Natural killer cell treated with Interleukin-12 subunit alpha and Interleukin-12 subunit beta and Interleukin-15 and Interleukin-18, amount 100 ng/mL, for 72 hours (primary cell): ENCODE measurements around the gene USP37. TPM values are rescaled to one million over a fixed set of nuclear protein-coding genes. Genes with fewer than 3 reads are reported as not detected.

Source experiments
- ATAC-seq, 2 donors: fragments of 150-1000 bp; cut with Tn5 transposase in 1 of 2; sonication (Bioruptor Pico), chemical (Tn5 transposase) in 1 of 2; 2 replicates each; pipeline ENCODE4 v1.10.0; 2021
- DNase-seq: peaks from one replicate; pipeline ENCODE4 v3.0.0; 2022; ENCODE audit warnings: low spot score
- H3K27ac Mint-ChIP-seq, 2 donors: 1 replicate in 1 of 2; 2 replicates in 1 of 2; pipeline ENCODE4 v1.8.0; 2022; ENCODE audit warnings: mixed read lengths in 2 of 2, mild to moderate bottlenecking in 1 of 2, moderate library complexity in 1 of 2
- H3K27me3 Mint-ChIP-seq, 2 donors: 1 replicate in 1 of 2; 2 replicates in 1 of 2; pipeline ENCODE4 v1.8.0; 2022; ENCODE audit warnings: mixed read lengths in 2 of 2
- H3K36me3 Mint-ChIP-seq: one replicate; pipeline ENCODE4 v1.8.0; 2022; ENCODE audit warnings: mixed read lengths
- H3K4me1 Mint-ChIP-seq, 2 donors: 1 replicate in 1 of 2; 2 replicates in 1 of 2; pipeline ENCODE4 v1.8.0; 2022; ENCODE audit warnings: low read depth in 2 of 2, mixed read lengths in 2 of 2, mild to moderate bottlenecking in 1 of 2
- H3K4me3 Mint-ChIP-seq: one replicate; pipeline ENCODE4 v1.8.0; 2022; ENCODE audit warnings: mixed read lengths
- H3K9me3 Mint-ChIP-seq: 2 replicates; pipeline ENCODE4 v1.8.0; 2022; ENCODE audit warnings: mixed read lengths
- total RNA-seq, 2 donors: library from RNA; stranded (reverse); gene quantifications; one replicate each; pipeline ENCODE4 v1.2.3, GENCODE V29; 2022

USP37 gene
- total RNA-seq, 2 donors from 2014 or later = 34.0 to 63.8 TPM

DNA sequence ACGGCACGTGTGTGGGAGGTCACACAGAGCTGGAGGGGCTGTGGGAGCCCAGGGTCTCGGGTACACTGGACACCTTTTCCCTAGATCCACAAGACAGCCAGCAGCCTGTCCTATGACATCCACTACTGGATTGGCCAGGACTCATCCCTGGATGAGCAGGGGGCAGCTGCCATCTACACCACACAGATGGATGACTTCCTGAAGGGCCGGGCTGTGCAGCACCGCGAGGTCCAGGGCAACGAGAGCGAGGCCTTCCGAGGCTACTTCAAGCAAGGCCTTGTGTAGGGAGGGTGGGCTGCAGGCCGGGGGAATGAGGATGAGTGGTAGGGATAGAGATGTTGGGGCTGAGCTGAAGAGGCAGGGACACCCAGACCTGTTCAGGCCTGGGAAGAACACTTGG is 142.6 kb downstream of the USP37 start:
- DNase-seq (no peak), ATAC-seq (no peak)
- Mint-ChIP-seq H3K4me3 (no peak overlapping the region), H3K4me1 (peaks cover 0 to 4% of the 10 kb centered on the region in 2 donors), H3K27me3 (no peaks in the 10 kb centered on the region), H3K27ac (no peak overlapping the region), H3K36me3 (no peaks in the 10 kb centered on the region), H3K9me3 (no peaks in the 10 kb centered on the region)

DNA sequence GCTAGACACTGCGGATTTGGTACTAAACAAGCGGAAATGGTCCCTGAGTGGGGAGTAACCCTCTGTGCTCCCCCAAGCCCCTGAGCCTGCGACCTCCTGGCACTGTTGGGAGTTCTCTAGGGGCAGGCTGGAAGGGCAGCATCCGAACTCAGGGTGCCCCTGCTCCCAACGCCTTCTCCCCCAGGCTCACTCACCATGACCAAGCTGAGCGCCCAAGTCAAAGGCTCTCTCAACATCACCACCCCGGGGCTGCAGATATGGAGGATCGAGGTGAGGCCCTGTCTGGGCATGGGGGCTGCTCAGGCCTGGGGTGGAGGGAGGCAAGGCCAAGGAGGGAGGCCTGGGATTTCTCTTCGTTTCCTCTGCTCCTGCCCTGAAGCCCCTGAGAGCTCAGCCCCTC is 144.6 kb downstream of the USP37 start:
- no peak for ATAC-seq
- Mint-ChIP-seq H3K4me1 (peaks cover 0 to 4% of the 10 kb centered on the region in 2 donors), H3K4me3 (no peak overlapping the region), H3K36me3 (no peaks in the 10 kb centered on the region), H3K9me3 (no peaks in the 10 kb centered on the region), H3K27ac (no peak overlapping the region), H3K27me3 (no peaks in the 10 kb centered on the region)
- DNase-seq = no peak

DNA sequence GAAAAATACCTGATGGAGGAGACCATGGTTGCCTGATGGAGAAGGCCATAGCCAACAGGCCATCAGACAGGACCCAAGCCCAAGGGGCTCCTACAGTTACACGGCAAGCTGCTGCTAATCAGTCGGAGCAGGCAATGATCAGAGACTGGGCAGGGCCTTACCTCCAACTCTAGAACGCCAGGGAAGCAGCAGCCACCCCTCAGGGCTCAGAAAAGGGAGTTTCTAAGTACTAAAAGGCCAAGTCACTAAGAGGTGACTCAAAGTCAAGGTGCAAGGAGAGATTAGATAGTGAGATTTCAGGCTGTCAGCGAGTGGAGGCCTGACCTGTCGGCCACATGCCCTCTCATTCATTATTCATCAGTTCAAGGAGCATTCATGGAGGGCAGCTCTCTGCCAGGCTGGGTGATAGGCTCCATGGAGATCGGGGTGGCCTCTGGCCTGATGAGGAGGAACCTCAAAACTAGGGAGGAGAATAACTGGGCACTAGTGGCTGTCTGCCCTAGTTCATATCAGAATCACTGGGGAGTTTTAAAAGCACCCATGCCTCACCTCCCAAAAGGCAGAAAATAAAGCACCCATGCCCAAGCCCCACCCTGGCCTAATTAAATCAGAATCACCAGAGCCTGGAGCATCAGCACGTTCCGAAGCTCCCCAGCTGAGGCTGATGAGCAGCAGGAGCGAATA is 145.6 kb downstream of the USP37 start:
- Mint-ChIP-seq H3K36me3 (no peaks in the 10 kb centered on the region), H3K27ac (no peak overlapping the region), H3K27me3 (no peaks in the 10 kb centered on the region), H3K4me3 (no peak overlapping the region), H3K9me3 (no peaks in the 10 kb centered on the region), H3K4me1 (peaks cover 0 to 4% of the 10 kb centered on the region in 2 donors)
- no peak for ATAC-seq
- DNase-seq = no peak

DNA sequence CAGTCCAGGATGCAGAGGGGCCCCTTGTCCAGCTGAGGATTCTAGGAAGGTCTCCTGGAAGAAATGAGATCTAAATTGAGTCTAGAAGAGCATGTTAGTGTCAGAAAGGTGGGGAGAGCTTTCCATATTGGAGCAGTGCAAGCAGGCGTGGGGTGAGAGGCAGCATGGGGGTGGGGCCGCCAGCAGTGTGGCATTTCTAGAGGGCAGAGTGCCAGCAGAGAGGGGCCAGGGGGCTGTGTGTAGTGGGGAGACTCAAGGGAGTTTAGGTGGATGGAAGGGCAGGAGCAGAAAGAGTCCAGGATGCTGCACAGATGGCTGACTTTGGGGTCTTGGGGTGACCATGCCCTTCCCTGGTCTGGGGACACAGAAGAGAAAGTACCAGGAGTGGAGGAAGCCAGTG is 147.1 kb downstream of the USP37 start:
- Mint-ChIP-seq H3K4me1 (peaks cover 0 to 4% of the 10 kb centered on the region in 2 donors), H3K27ac (no peak overlapping the region), H3K9me3 (no peaks in the 10 kb centered on the region), H3K36me3 (no peaks in the 10 kb centered on the region), H3K4me3 (no peak overlapping the region), H3K27me3 (no peaks in the 10 kb centered on the region)
- DNase-seq = no peak
- ATAC-seq = no peak

DNA sequence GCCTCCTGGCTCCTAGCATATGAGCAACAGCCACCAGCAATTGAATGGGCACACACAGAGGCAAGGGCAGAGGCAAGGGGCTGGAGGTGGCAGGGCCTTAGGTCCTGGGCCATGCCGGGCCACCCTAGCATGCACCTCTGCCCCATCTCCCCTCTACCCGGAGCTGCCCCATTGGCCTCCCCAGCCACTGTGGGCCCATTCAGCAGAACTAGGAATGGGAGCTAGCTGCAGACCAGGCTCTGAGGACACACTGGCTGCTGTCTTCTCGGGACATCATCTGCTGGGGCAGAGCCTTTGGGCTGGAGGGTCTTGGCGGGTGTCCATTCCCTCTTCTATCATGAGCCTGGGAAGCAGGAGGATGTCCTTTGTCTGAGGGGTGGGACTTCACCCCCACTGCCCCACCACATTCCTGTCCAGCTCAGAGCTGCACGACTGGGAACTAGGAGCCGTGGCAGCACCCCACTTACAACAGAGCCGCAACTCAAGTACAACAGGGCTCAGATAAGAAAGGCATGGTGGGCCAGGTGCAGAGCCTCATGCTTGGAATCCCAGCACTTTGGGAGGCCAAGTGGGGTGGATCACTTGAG is 148.4 kb downstream of the USP37 start:
- no peak overlapping the region for H3K4me3 Mint-ChIP-seq
- no peak for DNase-seq
- H3K9me3 Mint-ChIP-seq = no peaks in the 10 kb centered on the region
- H3K4me1 Mint-ChIP-seq = peaks cover 0 to 4% of the 10 kb centered on the region in 2 donors
- peak in 1 of 2 donors; percentile 13 for ATAC-seq
- no peaks in the 10 kb centered on the region for H3K27me3 Mint-ChIP-seq
- H3K27ac Mint-ChIP-seq = no peak overlapping the region
- no peaks in the 10 kb centered on the region for H3K36me3 Mint-ChIP-seq

DNA sequence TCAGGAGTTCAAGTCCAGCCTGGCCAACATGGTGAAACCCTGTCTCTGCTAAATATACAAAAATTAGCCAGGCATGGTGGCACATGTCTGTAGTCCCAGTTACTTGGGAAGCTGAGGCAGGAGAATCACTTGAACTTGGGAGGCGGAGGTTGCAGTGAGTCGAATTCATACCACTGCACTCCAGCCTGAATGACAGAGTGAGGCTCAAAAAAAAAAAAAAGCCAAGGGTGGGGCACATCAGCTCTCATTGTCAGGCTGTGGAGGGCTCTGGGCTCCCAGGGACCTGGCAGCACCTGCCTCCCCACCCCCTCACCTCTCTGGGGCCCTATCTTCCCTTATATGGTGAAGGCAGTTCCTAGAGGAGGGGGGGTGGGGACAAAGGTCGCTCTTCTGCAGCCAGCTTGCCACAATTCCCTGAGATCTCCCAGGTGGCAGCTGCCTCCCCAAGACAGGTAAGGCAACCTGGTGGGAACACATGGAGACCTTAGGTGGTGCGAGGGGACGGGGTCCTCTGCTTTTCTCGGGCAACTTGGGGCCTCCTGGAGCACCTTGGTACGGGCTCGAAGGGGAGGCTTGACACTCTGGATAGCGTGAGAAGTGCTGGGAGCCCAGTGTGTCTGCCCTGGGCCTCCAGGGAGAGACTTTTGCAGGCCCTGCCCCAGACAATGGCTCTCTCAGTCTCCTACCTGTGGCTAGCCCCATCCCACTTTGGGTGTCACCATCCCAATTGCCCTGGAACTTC is 149.3 kb downstream of the USP37 start, which contains the start of gene VIL1:
Gene VIL1, plus strand, starts transcription at position 407 of the 742 bp plus-strand sequence. CDS start 4,656 bp downstream, outside the sequence.
- H3K4me3 Mint-ChIP-seq = no peak within 1 kb of the TSS
- peak in 1 of 2 donors; percentile 37 for ATAC-seq
- DNase-seq = no peak
- no peaks in the 10 kb centered on the region for H3K36me3 Mint-ChIP-seq
- H3K9me3 Mint-ChIP-seq = no peaks in the 10 kb centered on the region
- H3K27ac Mint-ChIP-seq = no peak within 1 kb of the TSS
- H3K4me1 Mint-ChIP-seq = peaks cover 0 to 4% of the 10 kb centered on the region in 2 donors
- no peaks in the 10 kb centered on the region for H3K27me3 Mint-ChIP-seq

DNA sequence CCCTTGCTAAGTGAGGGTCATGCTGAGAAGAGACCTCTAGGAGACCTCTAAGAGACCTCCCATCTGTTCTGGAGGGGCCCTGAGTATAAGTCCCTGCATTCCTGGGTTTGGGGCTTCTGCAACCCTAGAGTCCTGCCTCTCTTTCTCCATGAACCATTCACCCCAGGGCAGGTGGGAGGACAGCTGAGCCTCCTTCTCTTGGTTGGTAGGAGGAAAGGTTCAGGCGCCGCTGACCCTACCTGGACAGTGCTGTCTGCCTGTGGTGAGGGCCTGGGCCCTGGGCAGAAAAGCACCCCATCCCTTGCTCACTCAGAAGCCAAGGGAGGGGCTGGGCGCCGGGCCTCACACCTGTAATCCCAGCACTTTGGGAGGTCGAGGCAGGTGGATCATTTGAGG is 149.8 kb downstream of the USP37 start:
- ATAC-seq (no peak), DNase-seq (no peak)
- Mint-ChIP-seq H3K4me1 (peaks cover 0 to 4% of the 10 kb centered on the region in 2 donors), H3K9me3 (no peaks in the 10 kb centered on the region), H3K4me3 (no peak overlapping the region), H3K27me3 (no peaks in the 10 kb centered on the region), H3K36me3 (no peaks in the 10 kb centered on the region), H3K27ac (no peak overlapping the region)

DNA sequence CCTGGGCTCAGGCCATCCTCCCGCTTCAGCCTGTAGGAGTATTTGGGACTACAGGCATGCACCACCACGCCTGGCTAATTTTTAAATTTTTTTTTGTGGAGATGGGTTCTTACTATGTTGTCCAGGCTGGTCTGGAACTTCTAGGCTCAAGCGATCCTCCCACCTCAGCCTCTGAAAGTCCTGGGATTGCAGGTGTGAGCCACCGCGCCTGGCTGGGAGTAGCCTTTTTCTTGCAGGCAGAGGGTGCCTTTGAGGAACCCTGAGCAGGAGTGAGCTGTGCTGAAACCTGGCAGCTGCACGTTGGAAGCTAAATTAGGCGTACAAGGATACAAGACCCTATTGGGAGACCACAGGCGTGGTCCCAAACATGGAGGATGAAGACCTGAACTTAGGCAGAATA is 160.4 kb downstream of the USP37 start:
- H3K27ac Mint-ChIP-seq = peak overlapping the region; percentile 39 to 91
- ATAC-seq = no peak
- peak overlapping the region; percentile 93 for H3K4me3 Mint-ChIP-seq
- no peaks in the 10 kb centered on the region for H3K9me3 Mint-ChIP-seq
- H3K27me3 Mint-ChIP-seq = no peaks in the 10 kb centered on the region
- H3K4me1 Mint-ChIP-seq = peaks cover 38 to 45% of the 10 kb centered on the region in 2 donors
- H3K36me3 Mint-ChIP-seq = no peaks in the 10 kb centered on the region
- DNase-seq = no peak

DNA sequence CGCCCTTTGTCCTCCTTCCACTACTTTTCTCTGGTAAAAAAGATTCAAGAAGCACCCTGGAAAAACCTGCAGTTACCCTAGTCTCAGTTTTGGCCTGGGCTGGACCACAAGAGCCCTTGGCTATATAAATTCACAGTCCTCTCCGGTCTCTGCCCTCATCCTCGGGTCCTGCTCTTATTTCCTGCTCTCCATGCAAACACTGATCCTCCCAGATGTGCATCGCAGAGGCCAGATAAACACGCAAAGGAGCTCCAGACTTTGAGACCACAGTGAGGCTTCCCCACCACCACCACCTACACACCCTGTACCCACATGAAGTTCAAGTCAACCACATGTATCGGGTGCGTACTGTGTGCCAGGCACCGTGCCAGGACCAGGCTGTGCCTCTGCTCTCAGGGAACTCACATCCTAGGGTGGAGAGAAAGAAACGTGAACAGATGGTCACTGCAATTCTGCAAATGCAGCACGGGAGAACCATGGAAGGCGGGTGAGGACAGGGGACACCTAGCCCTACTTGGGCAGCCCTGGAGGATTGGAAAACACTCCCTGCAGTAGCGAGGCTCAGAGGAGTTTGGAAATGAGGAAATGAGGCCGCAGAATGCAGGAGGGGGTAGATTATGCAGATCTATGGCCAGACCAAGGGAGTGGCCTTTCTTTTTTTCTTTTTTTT is 161.1 kb downstream of the USP37 start:
- Mint-ChIP-seq H3K36me3 (no peaks in the 10 kb centered on the region), H3K9me3 (no peaks in the 10 kb centered on the region), H3K4me1 (peaks cover 41 to 45% of the 10 kb centered on the region in 2 donors), H3K4me3 (peak overlapping the region; percentile 93), H3K27me3 (no peaks in the 10 kb centered on the region), H3K27ac (peak overlapping the region; percentile 90 to 91)
- no peak for DNase-seq
- peak in 1 of 2 donors; percentile 18 for ATAC-seq

DNA sequence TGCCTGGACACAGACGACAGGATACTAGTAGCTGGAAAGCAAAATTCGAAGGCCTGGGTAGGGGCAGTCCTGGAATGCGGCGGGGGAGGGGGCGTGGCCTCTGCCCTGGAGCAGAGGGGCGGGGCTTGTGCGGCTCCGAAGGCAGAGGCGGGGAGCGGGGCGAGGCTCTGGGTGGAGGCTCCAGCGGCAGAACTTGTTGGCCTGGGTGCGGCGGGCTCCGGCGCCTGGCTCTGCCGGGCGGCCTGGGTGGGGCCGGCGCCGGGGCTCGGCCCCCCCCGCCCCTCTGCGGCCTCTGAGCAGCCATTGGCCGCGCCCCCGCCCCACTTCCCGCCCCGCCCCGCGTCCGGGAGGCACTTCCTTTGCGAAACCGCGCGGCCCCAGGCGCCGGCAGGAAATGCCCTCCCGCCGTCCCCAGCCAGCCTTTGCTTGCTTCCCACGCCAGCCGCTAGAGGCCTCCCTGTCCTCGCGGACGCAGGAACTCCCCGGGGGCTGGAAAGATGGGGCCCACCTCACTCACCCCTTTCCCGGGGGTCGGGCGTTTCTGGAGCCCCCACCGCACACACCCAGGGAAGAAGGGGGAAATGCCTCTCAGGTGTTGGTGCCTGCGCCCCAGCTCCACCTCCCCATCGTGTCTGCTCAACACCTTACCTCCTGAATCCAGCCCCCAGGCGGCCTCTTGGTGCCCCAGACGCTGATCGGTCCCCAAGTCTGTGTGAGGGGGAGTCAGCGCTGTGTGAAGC is 161.8 kb downstream of the USP37 start:
- no peaks in the 10 kb centered on the region for H3K27me3 Mint-ChIP-seq
- peak; percentile 97 for DNase-seq
- ATAC-seq = peak; percentile 95
- no peaks in the 10 kb centered on the region for H3K9me3 Mint-ChIP-seq
- peak overlapping the region; percentile 93 for H3K4me3 Mint-ChIP-seq
- peak overlapping the region; percentile 90 to 91 for H3K27ac Mint-ChIP-seq
- no peaks in the 10 kb centered on the region for H3K36me3 Mint-ChIP-seq
- H3K4me1 Mint-ChIP-seq = peaks cover 44 to 45% of the 10 kb centered on the region in 2 donors

DNA sequence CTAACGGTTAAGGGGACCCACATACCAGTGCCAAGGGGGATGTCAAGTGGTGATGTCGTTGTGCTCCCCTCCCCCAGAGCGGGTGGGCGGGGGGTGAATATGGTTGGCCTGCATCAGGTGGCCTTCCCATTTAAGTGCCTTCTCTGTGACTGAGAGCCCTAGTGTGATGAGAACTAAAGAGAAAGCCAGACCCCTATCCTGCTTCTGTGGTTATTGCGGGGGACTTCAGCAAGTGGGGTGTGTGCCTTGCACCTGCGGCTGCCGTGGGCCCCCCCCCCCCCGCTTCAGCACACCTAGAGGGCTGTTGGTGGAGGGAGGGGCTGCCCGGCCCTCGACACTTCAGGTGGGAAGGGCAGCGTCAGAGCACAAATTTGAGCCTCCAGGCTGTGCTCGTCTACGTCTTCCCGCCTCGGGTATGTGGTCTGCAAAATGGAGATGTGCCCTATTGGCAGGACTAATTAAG is 162.4 kb downstream of the USP37 start:
- ATAC-seq (peak in 1 of 2 donors; percentile 0), DNase-seq (no peak)
- H3K4me3 Mint-ChIP-seq = peak overlapping the region; percentile 93
- no peaks in the 10 kb centered on the region for H3K27me3 Mint-ChIP-seq
- no peaks in the 10 kb centered on the region for H3K9me3 Mint-ChIP-seq
- no peaks in the 10 kb centered on the region for H3K36me3 Mint-ChIP-seq
- H3K27ac Mint-ChIP-seq = peak overlapping the region; percentile 80 to 91
- peaks cover 44 to 45% of the 10 kb centered on the region in 2 donors for H3K4me1 Mint-ChIP-seq

DNA sequence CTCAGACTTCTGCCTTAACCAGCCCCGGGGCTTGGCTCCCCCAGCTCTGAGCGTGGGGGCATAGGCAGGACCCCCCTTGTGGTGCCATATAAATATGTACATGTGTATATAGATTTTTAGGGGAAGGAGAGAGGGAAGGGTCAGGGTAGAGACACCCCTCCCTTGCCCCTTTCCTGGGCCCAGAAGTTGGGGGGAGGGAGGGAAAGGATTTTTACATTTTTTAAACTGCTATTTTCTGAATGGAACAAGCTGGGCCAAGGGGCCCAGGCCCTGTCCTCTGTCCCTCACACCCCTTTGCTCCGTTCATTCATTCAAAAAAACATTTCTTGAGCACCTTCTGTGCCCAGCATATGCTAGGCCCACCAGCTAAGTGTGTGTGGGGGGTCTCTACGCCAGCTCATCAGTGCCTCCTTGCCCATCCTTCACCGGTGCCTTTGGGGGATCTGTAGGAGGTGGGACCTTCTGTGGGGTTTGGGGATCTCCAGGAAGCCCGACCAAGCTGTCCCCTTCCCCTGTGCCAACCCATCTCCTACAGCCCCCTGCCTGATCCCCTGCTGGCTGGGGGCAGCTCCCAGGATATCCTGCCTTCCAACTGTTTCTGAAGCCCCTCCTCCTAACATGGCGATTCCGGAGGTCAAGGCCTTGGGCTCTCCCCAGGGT is 162.9 kb downstream of the USP37 start:
- H3K36me3 Mint-ChIP-seq = no peaks in the 10 kb centered on the region
- no peaks in the 10 kb centered on the region for H3K9me3 Mint-ChIP-seq
- ATAC-seq (no peak), DNase-seq (no peak)
- H3K4me1 Mint-ChIP-seq = peaks cover 44 to 45% of the 10 kb centered on the region in 2 donors
- H3K27ac Mint-ChIP-seq = peak overlapping the region; percentile 80 to 91
- H3K27me3 Mint-ChIP-seq = no peaks in the 10 kb centered on the region
- peak overlapping the region; percentile 93 for H3K4me3 Mint-ChIP-seq
